Pancreas (tissue), 10 donors: ENCODE results near the gene ROBO1. TPM values are rescaled to one million over a fixed set of nuclear protein-coding genes. Genes with fewer than 3 reads are reported as not detected.

Source experiments
- ATAC-seq, 4 donors: fragments of 200-7000 bp; cut with Tn5 transposase; one replicate each; pipeline versions ENCODE4 v1.8.0 to v1.9.1; 2020; ENCODE audit warnings: mild to moderate bottlenecking in 4 of 4, moderate library complexity in 4 of 4
- DNase-seq, 6 donors: peaks; one replicate each; pipeline ENCODE4 v3.0.0-alpha.2; 2020
- FAIRE-seq: peaks from 2 replicates; lab custom pipeline; 2012; peaks lifted over from hg19 to GRCh38; lab: Jason Lieb, UNC
- H3K27ac ChIP-seq, 4 donors: fragments of 200-600 bp; sonication (generic); 1 replicate in 3 of 4; 2 replicates in 1 of 4; pipeline versions ENCODE4 v1.5.0 to v1.8.0; 2020
- H3K27me3 ChIP-seq, 4 donors: fragments of 200-600 bp; one replicate each; pipeline ENCODE4 v1.8.0; 2021
- H3K36me3 ChIP-seq, 3 donors: fragments of 200-600 bp; sonication (generic) in 1 of 3; one replicate each; pipeline versions ENCODE4 v1.5.0 to v1.8.0; 2020 to 2021
- H3K4me1 ChIP-seq, 3 donors: fragments of 200-600 bp; one replicate each; pipeline ENCODE4 v1.8.0; 2021
- H3K4me3 ChIP-seq, 4 donors: fragments of 200-600 bp; sonication (generic) in 2 of 4; one replicate each; pipeline versions ENCODE4 v1.5.0 to v1.8.0; 2020 to 2021
- H3K9me3 ChIP-seq, 4 donors: fragments of 200-600 bp; one replicate each; pipeline ENCODE4 v1.8.0; 2021
- CTCF ChIP-seq, 4 donors: fragments of 200-600 bp; sonication (generic) in 3 of 4; IDR thresholded peaks; one replicate each; pipeline versions ENCODE4 v1.5.0 to v1.8.0; 2021; ENCODE audit warnings: antibody characterized with exemption in 4 of 4
- WGBS, 2 donors: extraction: QIAGEN DNeasy Blood & Tissue Kit; methylation state at CpG; one replicate each; pipeline ENCODE4 v1.1.7; 2013; 5-methylcytosine and 5-hydroxymethylcytosine counted together
- intact Hi-C, 3 donors: fragments of 100-400 bp; cut with DNase I; formaldehyde crosslinking; loops; one replicate each; pipeline versions ENCODE4 v1.11.1 to v1.14.2; 2022
- polyA plus RNA-seq, 2 donors: library from polyadenylated mRNA; stranded (reverse); fragments of 200-250 nt; gene quantifications; one replicate each; pipeline ENCODE4 v1.2.3, GENCODE V29; 2013
- total RNA-seq, 6 donors: library from RNA; stranded (reverse); fragmentation: NEBNext Ultra II Directional in 4 of 6; extraction: Animal tissue kit (Norgen Biotek cat#: 25700) in 4 of 6; gene quantifications; one replicate each; pipeline versions ENCODE4 v1.2.1 to v1.2.4, GENCODE V29; 2021 to 2023
- donor health status: healthy with polysubstance abuse.
- donor health status: DM: no; HTN: no; CAD: no; lungs with moderate emphysema.
- donor health status: DM: no; HTN: no; CAD: no.
- donor health status: control.
- donor health status: control.
- donor health status: Bipolar disorder and iron deficiency.
- donor health status: DM: yes; HTN: yes; CAD: no.
- donor health status: DM: no; HTN: no; CAD: no.
- donor health status: DM: no; HTN: no; CAD: no.
- donor health status: DM: yes; HTN: yes; CAD: no.

The ROBO1 gene
- total and polyA plus RNA-seq, 8 donors: 0.51 to 8.5 (median 2.8) TPM

GRCh38 chr3:79560698-79561097, 207.1 kb downstream of the ROBO1 start:
- WGBS, 2 donors: 50 to 63% methylated on average over 4 of the region's 4 CpGs
- FAIRE-seq (no peak), DNase-seq (no peak), ATAC-seq (no peak)
- no peaks in the 10 kb centered on the region for H3K9me3 ChIP-seq
- TF ChIP-seq CTCF (IDR thresholded peaks at IDR 0.05): no peak
- intact Hi-C loops: no loop called here
- H3K27ac ChIP-seq: no peak overlapping the region
- no peaks in the 10 kb centered on the region for H3K27me3 ChIP-seq
- H3K4me3 ChIP-seq: no peak overlapping the region
- H3K36me3 ChIP-seq: no peaks in the 10 kb centered on the region
- no peaks in the 10 kb centered on the region for H3K4me1 ChIP-seq

GRCh38 chr3:79558943-79559342, 208.9 kb downstream of the ROBO1 start:
- 69 to 72% methylated on average over 6 of the region's 6 CpGs for WGBS, 2 donors
- Histone ChIP-seq H3K9me3 (no peaks in the 10 kb centered on the region), H3K4me1 (no peaks in the 10 kb centered on the region), H3K27ac (no peak overlapping the region), H3K4me3 (no peak overlapping the region), H3K27me3 (no peaks in the 10 kb centered on the region), H3K36me3 (no peaks in the 10 kb centered on the region)
- intact Hi-C loops: no loop called here
- no peak for TF ChIP-seq CTCF (IDR thresholded peaks at IDR 0.05)
- DNase-seq (no peak), ATAC-seq (no peak), FAIRE-seq (no peak)

GRCh38 chr3:79555655-79556054, 212.1 kb downstream of the ROBO1 start:
- H3K9me3 ChIP-seq: no peaks in the 10 kb centered on the region
- H3K27me3 ChIP-seq: no peaks in the 10 kb centered on the region
- no peak for ATAC-seq
- FAIRE-seq: no peak
- no peak overlapping the region for H3K4me3 ChIP-seq
- no peak for DNase-seq
- 70 to 73% methylated on average over 1 of the region's 1 CpG for WGBS, 2 donors
- intact Hi-C loops: no loop called here
- no peaks in the 10 kb centered on the region for H3K4me1 ChIP-seq
- no peak for TF ChIP-seq CTCF (IDR thresholded peaks at IDR 0.05)
- no peaks in the 10 kb centered on the region for H3K36me3 ChIP-seq
- no peak overlapping the region for H3K27ac ChIP-seq

GRCh38 chr3:79551997-79552396, 215.8 kb downstream of the ROBO1 start:
- Histone ChIP-seq H3K27me3 (no peaks in the 10 kb centered on the region), H3K27ac (no peak overlapping the region), H3K36me3 (no peaks in the 10 kb centered on the region), H3K4me1 (no peaks in the 10 kb centered on the region), H3K9me3 (no peaks in the 10 kb centered on the region), H3K4me3 (no peak overlapping the region)
- WGBS, 2 donors: 18 to 28% methylated on average over 4 of the region's 4 CpGs
- TF ChIP-seq CTCF (IDR thresholded peaks at IDR 0.05): no peak
- intact Hi-C loops: no loop called here
- DNase-seq (no peak), ATAC-seq (no peak), FAIRE-seq (no peak)

- no peaks in the 10 kb centered on the region for H3K9me3 ChIP-seq
- WGBS, 2 donors: 41 to 51% methylated on average over 2 of the region's 2 CpGs
- H3K4me3 ChIP-seq: no peak overlapping the region
- no peak overlapping the region for H3K27ac ChIP-seq
- FAIRE-seq (no peak), ATAC-seq (no peak), DNase-seq (no peak)
- H3K36me3 ChIP-seq: no peaks in the 10 kb centered on the region
- no peaks in the 10 kb centered on the region for H3K27me3 ChIP-seq
- intact Hi-C loops: no loop called here
- TF ChIP-seq CTCF (IDR thresholded peaks at IDR 0.05): no peak
- H3K4me1 ChIP-seq: no peaks in the 10 kb centered on the region
Measured at GRCh38 chr3:79551321-79551892, 216.4 kb downstream of the ROBO1 start.
